Naive B cell (primary cell): ENCODE results near the gene CTRB1. TPM values are rescaled to one million over a fixed set of nuclear protein-coding genes. Genes with fewer than 3 reads are reported as not detected.
"Not testable (repeated sequence)": the region's sequence is repeated elsewhere in the genome, so short reads cannot be mapped to it uniquely, and the experiment has no call there.

Source experiments
- ATAC-seq, 2 donors: fragments of 150-1000 bp; cut with Tn5 transposase; 2 replicates each; pipeline ENCODE4 v1.10.0; 2021; ENCODE audit warnings: low read depth in 2 of 2, mild to moderate bottlenecking in 2 of 2, moderate library complexity in 2 of 2
- DNase-seq: peaks from one replicate; pipeline ENCODE4 v3.0.0; 2022
- H3K27ac Mint-ChIP-seq, 6 donors: one replicate each; pipeline ENCODE4 v1.8.0; 2020 to 2022; ENCODE audit warnings: mild to moderate bottlenecking in 6 of 6, mixed read lengths in 6 of 6, moderate library complexity in 5 of 6, inconsistent platforms in 2 of 6
- H3K27me3 Mint-ChIP-seq, 3 donors: one replicate each; pipeline ENCODE4 v1.8.0; 2021 to 2022; ENCODE audit warnings: mixed read lengths in 3 of 3, mild to moderate bottlenecking in 1 of 3
- H3K36me3 Mint-ChIP-seq, 2 donors: one replicate each; pipeline ENCODE4 v1.8.0; 2020 to 2022; ENCODE audit warnings: mixed read lengths in 2 of 2, inconsistent platforms in 1 of 2, mild to moderate bottlenecking in 1 of 2
- H3K4me1 Mint-ChIP-seq, 3 donors: one replicate each; pipeline ENCODE4 v1.8.0; 2020 to 2022; ENCODE audit warnings: mixed read lengths in 3 of 3, inconsistent platforms in 1 of 3, mild to moderate bottlenecking in 1 of 3, moderate library complexity in 1 of 3
- H3K4me3 Mint-ChIP-seq, 8 donors: one replicate each; pipeline ENCODE4 v1.8.0; 2020 to 2022; ENCODE audit warnings: mild to moderate bottlenecking in 8 of 8, mixed read lengths in 8 of 8, moderate library complexity in 8 of 8, inconsistent platforms in 2 of 8
- H3K9me3 Mint-ChIP-seq, 7 donors: one replicate each; pipeline ENCODE4 v1.8.0; 2020 to 2022; ENCODE audit warnings: mixed read lengths in 7 of 7, mild to moderate bottlenecking in 5 of 7, inconsistent platforms in 2 of 7, moderate library complexity in 1 of 7
- polyA plus RNA-seq, 6 donors: library from polyadenylated mRNA; unstranded; fragments of 300-500 nt; fragmentation: Illumina TruSeq; gene quantifications; one replicate each; pipeline ENCODE4 v1.2.3, GENCODE V29; 2021; ENCODE audit warnings: low read depth in 6 of 6

Gene CTRB1
- polyA plus RNA-seq, 6 donors from 2014 or later, result not detected

DNA sequence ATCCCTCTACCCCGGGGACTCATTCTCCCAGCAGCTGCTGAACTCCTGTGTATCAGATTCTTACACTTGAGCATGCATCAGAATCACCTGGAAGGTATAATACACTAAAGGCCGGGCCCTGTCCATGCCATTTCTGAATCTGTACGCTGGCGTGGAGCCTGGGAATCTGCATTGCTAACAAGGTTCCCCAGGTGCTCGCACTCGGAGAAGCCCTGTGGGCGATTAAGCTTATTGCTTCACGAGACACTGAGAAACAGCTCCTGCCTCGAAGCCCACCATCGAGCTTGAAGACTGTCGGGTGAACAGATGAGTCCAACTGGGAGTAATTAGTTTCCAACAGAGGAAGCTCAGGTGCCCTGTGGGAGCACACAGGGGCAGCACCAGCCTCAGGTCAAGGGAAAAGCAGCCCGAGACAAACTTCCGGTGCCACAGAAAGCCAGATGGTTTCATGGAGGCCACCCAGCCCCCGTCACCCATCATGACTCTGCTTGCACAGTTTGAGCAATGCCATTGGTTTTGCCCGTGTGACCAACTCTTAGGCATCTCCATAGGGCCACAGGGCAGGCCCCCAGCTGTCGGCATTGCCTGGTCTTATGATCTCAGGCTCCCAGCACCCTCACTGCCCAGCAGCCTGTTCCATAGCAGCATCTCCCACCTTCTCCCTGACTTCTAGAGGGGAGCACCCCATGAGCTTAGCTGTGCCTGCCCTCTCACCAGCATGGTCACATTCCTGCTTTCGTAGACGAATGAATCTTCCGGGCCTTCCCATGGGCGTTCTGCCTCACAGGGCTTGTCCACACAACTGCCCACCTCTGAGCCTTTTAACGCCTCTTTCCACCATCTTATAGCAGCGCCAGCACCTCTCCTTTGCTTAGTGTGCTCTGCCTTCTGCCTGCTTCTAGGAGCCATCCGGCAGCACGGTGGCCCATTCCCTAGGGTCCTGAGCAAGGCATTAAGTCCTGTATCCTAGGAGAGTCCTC, 22.7 kb upstream of the CTRB1 start:
- ATAC-seq (no peak), DNase-seq (no peak)
- Mint-ChIP-seq H3K36me3 (no peaks in the 10 kb centered on the region), H3K4me3 (no peak overlapping the region), H3K9me3 (peaks cover 0 to 1% (median 0%) of the 10 kb centered on the region in 7 donors), H3K4me1 (peaks cover 5 to 16% (median 12%) of the 10 kb centered on the region in 3 donors), H3K27me3 (peaks cover 41 to 73% (median 48%) of the 10 kb centered on the region in 3 donors), H3K27ac (no peak overlapping the region)

GRCh38 chr16:75196836-75197235, 22.0 kb upstream of the CTRB1 start:
- peaks cover 9 to 23% (median 17%) of the 10 kb centered on the region in 3 donors for H3K4me1 Mint-ChIP-seq
- peaks cover 42 to 70% (median 54%) of the 10 kb centered on the region in 3 donors for H3K27me3 Mint-ChIP-seq
- ATAC-seq (no peak), DNase-seq (no peak)
- H3K9me3 Mint-ChIP-seq, result peaks cover 0 to 1% (median 0%) of the 10 kb centered on the region in 7 donors
- H3K27ac Mint-ChIP-seq, result no peak overlapping the region
- H3K36me3 Mint-ChIP-seq, result no peaks in the 10 kb centered on the region
- no peak overlapping the region for H3K4me3 Mint-ChIP-seq

DNA sequence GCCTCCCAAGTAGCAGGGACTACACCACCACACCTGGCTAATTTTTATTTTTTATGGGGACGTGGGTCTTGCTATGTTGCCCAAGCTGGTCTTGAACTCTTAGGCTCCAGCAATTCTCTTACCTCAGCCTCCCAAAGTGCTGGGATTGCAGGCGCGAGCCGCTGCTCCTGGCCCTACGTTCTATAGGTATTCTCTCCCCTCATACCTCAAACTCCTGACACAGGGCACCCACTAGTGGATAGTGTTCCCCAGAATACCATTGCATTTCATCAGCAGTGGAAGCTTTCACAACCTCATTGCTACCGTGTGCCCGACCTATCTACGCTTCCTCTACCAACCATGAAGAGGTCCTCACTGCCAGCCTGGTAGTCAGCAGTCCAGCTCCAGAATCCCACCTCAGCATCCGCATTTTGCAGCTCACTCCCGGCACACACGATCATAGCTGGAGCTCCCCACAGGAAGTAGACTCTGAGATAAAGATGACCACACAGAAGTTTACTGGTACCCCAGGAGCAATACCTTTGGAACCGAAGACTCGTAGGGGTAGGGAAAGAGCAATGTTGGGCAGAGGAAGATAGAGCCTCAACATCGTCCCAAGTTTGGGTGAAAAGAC, 21.2 kb upstream of the CTRB1 start:
- H3K36me3 Mint-ChIP-seq, result no peaks in the 10 kb centered on the region
- peaks cover 9 to 27% (median 17%) of the 10 kb centered on the region in 3 donors for H3K4me1 Mint-ChIP-seq
- H3K27me3 Mint-ChIP-seq, result peaks cover 44 to 68% (median 54%) of the 10 kb centered on the region in 3 donors
- H3K4me3 Mint-ChIP-seq, result no peak overlapping the region
- DNase-seq (no peak), ATAC-seq (no peak)
- H3K9me3 Mint-ChIP-seq, result peaks cover 0 to 1% (median 0%) of the 10 kb centered on the region in 7 donors
- no peak overlapping the region for H3K27ac Mint-ChIP-seq

DNA sequence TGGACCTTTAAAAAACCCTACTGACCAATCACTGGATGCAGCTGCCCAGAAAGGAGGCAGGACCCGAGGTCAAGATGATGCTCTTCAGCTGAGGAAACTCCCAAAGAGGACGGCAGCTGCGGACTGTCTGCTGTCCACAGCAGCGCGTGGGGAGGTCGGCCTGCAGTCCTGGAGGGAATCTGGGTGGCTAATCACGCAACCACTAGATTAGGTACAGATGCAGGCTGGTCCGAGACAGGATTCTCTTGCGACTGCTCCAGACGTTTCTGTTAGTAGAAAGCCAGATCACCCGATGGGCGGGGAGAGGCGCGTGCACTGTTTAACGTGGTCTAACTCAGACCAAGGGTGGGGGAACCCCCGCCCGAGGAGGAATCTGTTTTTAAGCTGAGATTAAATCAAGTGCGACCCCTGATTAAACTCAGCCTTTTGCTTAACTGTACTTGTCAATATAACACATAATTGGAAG, 20.6 kb upstream of the CTRB1 start:
- Mint-ChIP-seq H3K9me3 (peaks cover 0 to 1% (median 0%) of the 10 kb centered on the region in 7 donors), H3K27me3 (peaks cover 39 to 68% (median 54%) of the 10 kb centered on the region in 3 donors), H3K27ac (peak overlapping the region in 1 of 6 donors; percentile 13), H3K4me3 (no peak overlapping the region), H3K36me3 (no peaks in the 10 kb centered on the region), H3K4me1 (peaks cover 9 to 27% (median 17%) of the 10 kb centered on the region in 3 donors)
- ATAC-seq, result no peak
- DNase-seq, result no peak

DNA sequence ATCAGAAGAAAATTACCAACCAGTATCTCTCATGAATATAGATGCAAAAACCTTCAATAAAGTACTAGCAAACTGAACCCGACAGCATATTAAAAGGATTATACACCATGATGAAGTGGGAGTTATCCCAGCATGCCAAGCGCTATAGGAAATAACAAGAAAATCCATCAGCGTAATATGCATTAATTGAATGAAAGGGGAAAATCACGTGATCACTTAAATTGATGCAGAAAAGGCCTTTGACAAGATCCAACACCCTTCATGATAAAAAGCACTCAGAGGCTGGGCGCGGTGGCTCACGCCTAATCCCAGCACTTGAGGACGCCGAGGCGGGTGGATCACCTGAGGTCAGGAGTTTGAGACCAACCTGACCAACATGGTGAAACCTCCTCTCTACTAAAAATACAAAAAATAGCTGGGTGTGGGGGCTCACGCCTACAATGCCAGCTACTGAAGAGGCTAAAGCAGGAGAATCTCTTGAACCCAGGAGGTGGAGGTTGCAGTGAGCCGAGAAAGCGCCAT, 16.7 kb upstream of the CTRB1 start:
- peaks cover 0 to 1% (median 0%) of the 10 kb centered on the region in 7 donors for H3K9me3 Mint-ChIP-seq
- ATAC-seq (no peak), DNase-seq (no peak)
- peaks cover 30 to 54% (median 38%) of the 10 kb centered on the region in 3 donors for H3K27me3 Mint-ChIP-seq
- H3K4me3 Mint-ChIP-seq, result peak overlapping the region in 1 of 8 donors; percentile 35
- peaks cover 9 to 30% (median 17%) of the 10 kb centered on the region in 3 donors for H3K4me1 Mint-ChIP-seq
- H3K27ac Mint-ChIP-seq, result no peak overlapping the region
- H3K36me3 Mint-ChIP-seq, result no peaks in the 10 kb centered on the region

- ATAC-seq (no peak), DNase-seq (no peak)
- Mint-ChIP-seq H3K4me1 (peaks cover 9 to 30% (median 17%) of the 10 kb centered on the region in 3 donors), H3K9me3 (no peaks in the 10 kb centered on the region), H3K36me3 (no peaks in the 10 kb centered on the region), H3K4me3 (no peak overlapping the region), H3K27me3 (peaks cover 24 to 53% (median 28%) of the 10 kb centered on the region in 3 donors), H3K27ac (no peak overlapping the region)
Observed at GRCh38 chr16:75203096-75203495, 15.7 kb upstream of the CTRB1 start.

DNA sequence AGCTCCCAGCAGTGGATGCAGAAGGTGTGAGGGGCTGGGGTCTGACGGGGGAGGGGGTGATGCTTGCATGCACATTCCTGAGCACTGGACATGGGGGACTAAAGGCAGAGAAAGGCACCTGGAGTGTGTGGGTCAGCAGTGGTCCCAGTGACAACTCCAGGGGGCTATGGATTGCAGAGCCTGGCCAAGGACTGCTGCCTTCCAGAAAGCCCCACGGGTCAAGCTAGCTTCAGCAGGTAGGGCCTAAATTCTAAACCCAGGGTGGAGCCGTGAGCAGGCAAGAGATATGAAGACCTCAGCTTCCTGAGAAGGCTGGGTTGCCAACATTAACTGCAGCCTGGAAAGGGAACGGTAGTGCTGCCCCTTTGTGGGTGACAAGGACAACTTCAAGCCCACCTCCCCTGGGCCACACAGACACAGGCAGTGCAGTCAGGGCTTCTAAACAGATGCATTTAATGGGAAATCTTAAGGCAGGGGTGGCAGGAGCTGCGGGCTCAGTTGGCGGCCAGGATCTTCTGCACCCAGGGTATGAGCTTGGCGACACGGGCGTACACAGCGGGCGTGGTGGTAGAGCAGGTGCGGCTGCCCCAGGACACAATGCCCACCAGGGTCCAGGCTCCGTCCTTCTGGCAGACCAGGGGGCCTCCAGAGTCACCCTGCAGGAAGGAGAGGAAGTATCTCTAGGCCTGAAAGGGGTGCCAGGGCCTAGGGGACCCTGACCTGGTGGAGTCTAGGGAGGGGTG, 14.9 kb upstream of the CTRB1 start:
- Mint-ChIP-seq H3K9me3 (no peaks in the 10 kb centered on the region), H3K36me3 (no peaks in the 10 kb centered on the region), H3K27me3 (peaks cover 19 to 54% (median 31%) of the 10 kb centered on the region in 3 donors), H3K4me1 (peaks cover 9 to 30% (median 17%) of the 10 kb centered on the region in 3 donors), H3K27ac (no peak overlapping the region), H3K4me3 (peak overlapping the region in 1 of 8 donors; percentile 33)
- ATAC-seq (no peak), DNase-seq (no peak)

DNA sequence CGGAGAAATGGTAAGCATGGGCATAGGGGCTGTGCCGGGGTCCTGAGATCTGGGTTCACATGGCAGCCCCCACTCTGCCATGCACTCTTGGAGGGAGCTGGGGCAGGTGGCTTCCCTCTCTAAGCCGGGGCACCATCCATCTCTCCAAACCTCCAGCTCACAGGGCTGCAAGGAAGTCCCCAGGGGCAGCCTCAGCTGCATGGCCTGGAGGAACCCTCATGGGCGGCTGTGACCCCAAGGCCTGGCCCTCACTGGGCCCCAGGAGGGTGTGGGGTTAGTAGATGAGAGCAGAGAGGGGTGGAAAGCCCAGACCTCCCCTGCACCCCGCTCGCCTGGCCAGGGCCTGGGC, 14.4 kb upstream of the CTRB1 start:
- Mint-ChIP-seq H3K36me3 (no peaks in the 10 kb centered on the region), H3K4me3 (no peak overlapping the region)
- no peak for ATAC-seq

GRCh38 chr16:75204905-75205304, 13.9 kb upstream of the CTRB1 start:
- H3K4me3 Mint-ChIP-seq, H3K27ac Mint-ChIP-seq, DNase-seq, H3K9me3 Mint-ChIP-seq, ATAC-seq, H3K36me3 Mint-ChIP-seq: not testable (repeated sequence)
- peaks cover 17 to 60% (median 37%) of the 10 kb centered on the region in 3 donors for H3K27me3 Mint-ChIP-seq
- peaks cover 9 to 26% (median 12%) of the 10 kb centered on the region in 3 donors for H3K4me1 Mint-ChIP-seq

More for the DNA sequence above, 14.4 kb upstream of the CTRB1 start:
- DNase-seq, result no peak
- Mint-ChIP-seq H3K9me3 (no peaks in the 10 kb centered on the region), H3K27me3 (peaks cover 16 to 60% (median 35%) of the 10 kb centered on the region in 3 donors), H3K27ac (no peak overlapping the region), H3K4me1 (peaks cover 9 to 29% (median 17%) of the 10 kb centered on the region in 3 donors)

GRCh38 chr16:75205438-75205837, 13.3 kb upstream of the CTRB1 start:
- not testable (repeated sequence) for H3K36me3 Mint-ChIP-seq, H3K27ac Mint-ChIP-seq, ATAC-seq, DNase-seq, H3K4me3 Mint-ChIP-seq, H3K9me3 Mint-ChIP-seq
- peaks cover 16 to 54% (median 34%) of the 10 kb centered on the region in 3 donors for H3K27me3 Mint-ChIP-seq
- peaks cover 8 to 21% (median 9%) of the 10 kb centered on the region in 3 donors for H3K4me1 Mint-ChIP-seq

GRCh38 chr16:75205961-75206748, 12.6 kb upstream of the CTRB1 start:
- not testable (repeated sequence) for H3K36me3 Mint-ChIP-seq, H3K27ac Mint-ChIP-seq, H3K4me3 Mint-ChIP-seq

More at GRCh38 chr16:75205961-75206748, 12.6 kb upstream of the CTRB1 start:
- not testable (repeated sequence) for DNase-seq, ATAC-seq, H3K9me3 Mint-ChIP-seq
- Mint-ChIP-seq H3K4me1 (peaks cover 3 to 14% (median 4%) of the 10 kb centered on the region in 3 donors), H3K27me3 (peaks cover 16 to 53% (median 27%) of the 10 kb centered on the region in 3 donors)
